Cerebellar cortex (tissue), 1 donor: ENCODE data around the gene CRISPLD2.
"Not testable (repeated sequence)": the region's sequence is repeated elsewhere in the genome, so short reads cannot be mapped to it uniquely, and the experiment has no call there.

Experiments
- DNase-seq: peaks from one replicate; pipeline ENCODE4 v3.0.0-alpha.2; 2015; ENCODE audit warnings: low spot score

Gene CRISPLD2

DNA sequence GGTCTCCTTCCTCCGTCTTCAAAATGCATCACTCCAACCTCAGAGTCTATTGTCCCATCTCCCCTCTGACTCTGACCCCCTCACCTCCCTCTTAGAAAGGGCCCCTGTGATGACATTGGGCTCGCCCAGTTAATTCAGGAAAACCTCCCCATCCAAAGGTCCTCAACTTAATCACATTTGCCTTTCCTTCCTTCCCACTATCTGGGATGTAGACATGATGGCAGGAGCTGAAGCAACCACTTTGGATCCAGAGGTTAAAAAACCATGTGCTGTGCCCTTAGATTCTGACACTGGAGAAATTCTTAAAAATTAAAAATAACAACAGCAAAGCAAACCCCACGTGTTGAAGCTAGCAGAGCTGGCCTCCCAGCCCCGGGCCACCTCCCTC lies 111.3 kb downstream of the CRISPLD2 start:
- no peak for DNase-seq

DNA sequence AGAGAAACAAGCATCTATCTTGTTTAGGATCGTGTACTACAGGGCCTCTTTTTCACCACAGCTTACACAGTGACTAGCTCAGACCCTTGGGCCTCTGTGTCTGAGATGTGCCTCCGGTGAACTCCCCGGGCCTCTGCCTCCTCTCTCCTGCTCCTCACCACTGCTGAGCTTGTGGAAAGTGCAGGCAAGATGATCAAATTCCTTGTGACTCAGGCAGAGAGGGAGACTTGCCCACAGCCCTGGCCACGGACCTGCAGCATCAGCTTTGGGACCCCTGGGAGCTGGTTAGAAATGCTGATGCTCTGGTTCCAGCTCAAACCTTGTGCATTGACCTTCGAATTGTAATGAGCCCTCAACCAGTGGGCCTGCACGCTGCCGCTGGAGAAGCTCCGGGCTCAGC lies 111.7 kb downstream of the CRISPLD2 start:
- DNase-seq = no peak

DNA sequence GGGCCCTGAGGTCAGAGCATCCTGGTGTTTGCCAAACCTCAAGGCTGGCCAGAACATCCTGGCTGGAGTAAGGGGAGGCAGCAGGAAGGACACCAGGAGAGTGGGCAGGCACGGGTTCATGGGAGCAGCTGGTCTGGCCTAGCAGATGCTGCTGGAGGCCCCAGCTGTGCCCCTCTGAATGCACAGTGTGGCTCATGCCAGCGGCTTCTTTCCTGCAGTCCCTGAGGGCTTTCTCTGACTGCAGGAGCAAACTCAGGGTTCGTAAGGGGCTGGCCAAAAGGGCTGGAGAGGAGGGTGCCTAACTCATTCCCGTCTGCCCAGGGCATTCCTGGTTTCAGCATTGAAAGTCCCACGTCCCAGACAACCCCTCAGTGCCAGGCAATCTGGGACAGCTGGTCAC lies 112.9 kb downstream of the CRISPLD2 start:
- no peak for DNase-seq

DNA sequence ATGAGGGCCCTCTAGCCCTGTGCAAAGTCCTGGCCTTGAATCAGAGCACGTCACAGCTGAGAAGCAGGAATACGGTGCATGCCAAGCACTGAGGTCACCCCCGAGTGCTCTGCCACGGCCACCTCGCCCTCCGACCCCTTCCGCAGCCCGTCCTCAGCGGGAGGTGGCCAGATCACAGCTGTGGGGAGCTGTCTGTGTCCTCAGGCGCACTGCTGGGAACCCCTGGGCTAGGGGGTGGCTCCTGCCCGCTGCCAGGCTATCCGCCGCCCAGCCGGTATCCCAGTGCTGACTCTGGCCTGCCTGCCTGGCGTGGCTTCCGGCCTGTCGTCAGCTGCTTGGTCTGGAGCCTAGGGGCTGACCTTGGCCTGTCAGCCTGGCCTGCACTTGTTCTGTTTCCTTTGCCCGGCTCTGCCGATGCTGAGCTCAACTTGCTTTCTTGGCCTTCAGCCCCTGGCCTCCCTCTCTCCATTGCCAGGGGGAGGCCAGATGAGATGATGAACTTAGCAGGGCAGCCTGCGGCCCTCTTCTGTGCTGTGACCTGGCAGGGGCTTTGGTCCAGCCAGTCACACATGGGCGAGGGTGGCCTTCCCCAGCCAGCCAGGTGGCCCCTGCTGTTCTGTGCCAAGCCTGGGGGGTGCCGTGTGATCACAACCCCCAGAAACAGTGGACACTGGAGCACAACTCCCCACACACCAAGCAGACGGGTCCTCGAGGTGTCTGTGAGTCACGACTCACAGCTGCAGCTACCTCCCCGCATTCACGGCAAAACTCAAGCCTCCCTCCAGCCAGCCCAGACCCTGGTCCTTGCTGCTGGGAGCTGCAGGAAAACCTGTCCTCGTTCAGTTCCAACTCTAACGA lies 114.2 kb downstream of the CRISPLD2 start:
- peak; percentile 16 for DNase-seq

DNA sequence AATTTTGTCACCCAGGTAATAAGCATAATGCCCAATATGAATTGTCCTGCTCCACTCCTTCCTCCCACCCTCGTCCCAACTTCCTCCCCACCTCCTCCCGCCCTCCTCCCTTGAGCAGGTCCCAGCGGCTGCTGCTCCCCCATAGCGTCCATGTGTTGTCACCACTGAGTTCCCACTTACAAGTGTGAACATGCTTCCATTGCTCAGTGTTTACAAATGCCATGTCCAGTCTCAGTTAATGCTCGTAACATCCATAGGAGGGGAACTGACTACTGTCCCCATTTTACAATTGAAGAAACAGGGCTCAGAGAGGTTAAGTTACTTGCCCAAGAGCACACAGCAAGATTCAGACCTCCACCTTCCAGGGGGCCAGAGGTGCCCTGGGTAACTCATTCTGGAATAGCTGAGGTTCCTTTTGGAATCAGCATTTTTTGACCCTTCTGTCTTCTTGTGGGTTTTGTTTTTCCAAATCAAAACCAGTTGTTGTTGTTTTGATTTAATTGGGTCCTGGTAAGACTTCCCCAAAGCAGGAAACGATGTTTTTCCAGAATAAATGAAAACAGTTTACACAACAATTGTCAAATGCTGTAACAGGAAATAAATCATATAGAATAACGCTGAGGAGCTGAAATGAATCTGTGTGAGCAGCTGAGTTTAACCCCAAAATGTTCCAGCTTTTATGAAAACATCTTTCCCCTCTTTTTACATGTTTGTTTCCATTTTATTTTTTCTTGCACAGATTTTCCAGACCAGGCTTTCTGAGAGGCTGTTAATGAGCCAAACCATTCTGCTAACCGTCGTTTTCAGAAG lies 117.6 kb downstream of the CRISPLD2 start:
- DNase-seq = no peak

DNA sequence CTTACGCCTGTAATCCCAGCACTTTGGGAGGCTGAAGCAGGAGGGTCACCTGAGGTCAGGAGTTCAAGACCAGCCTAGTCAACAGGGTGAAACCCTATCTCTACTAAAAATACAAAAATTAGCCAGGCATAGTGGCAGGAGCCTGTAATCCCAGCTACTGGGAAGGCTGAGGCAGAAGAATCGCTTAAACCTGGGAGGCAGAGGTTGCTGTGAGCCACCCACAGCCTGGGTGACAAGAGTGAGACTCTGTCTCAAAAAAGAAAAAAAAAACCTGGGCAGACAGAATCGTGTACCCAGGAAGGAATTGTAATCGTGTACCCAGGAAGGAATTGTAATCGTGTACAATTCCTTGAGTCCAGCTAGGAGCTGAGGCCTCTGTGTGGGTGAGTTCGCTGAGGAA lies 118.8 kb downstream of the CRISPLD2 start:
- not testable (repeated sequence) for DNase-seq

DNA sequence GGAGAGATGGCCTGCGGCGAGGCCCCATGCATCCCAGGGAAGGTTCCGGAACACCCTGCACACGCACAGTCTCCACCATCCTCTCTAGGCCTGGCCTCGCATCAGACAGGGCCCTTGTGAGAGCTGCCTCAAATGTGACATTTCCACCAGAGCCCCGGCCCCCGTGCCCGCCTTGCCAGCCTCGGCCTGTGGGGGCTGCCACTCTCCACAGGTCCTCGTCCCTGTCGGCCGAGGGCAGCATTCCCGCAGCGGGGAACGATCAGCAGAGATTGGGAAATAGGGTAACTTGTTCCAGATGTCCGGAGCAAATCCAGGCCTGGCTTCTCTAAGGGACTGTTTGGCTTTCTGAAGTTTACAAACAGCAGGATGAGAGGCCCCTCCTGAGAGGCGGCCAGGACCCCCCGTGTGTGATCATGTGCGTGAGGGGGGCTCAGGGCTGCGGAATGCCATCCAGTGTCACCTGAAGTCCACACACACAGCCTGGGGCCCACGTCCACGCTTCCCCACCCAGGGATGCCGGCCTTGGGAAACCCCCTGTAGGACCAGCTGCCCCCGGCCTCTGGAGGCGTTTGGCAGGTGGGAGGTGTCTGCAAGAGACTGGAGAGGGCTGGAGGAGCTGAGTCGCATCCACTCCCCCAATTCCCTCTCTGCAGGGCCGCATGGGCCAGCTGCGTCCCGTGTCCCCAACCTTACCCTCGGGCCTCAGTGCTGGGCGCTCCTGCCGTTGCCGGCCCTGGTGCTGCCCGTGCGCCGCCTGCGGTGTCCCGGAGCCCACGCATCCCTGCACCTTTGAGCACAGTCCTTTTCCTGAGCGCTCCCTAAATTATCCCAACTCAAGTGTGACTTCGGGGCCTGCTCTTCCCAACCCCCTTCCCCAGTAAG lies 121.1 kb downstream of the CRISPLD2 start:
- DNase-seq = no peak

DNA sequence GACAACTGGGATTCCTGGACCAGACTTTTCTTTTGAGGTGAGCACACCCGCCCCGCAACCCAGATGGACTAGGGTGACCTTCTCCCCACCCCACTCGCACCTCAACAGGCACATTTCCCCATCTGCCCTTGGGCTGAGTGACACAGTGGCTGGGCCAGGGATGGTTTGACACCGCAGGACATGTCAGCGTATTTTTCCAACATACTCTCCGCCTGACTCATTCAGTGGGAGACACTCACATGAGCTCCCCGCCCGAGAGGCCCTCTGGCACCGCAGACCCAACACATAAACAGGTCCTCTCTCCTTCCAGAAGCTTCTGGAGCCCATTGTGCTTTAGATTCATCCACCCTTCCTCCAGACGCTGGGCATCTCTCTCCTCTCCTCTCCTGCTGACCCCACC lies 122.1 kb downstream of the CRISPLD2 start:
- DNase-seq = no peak

DNA sequence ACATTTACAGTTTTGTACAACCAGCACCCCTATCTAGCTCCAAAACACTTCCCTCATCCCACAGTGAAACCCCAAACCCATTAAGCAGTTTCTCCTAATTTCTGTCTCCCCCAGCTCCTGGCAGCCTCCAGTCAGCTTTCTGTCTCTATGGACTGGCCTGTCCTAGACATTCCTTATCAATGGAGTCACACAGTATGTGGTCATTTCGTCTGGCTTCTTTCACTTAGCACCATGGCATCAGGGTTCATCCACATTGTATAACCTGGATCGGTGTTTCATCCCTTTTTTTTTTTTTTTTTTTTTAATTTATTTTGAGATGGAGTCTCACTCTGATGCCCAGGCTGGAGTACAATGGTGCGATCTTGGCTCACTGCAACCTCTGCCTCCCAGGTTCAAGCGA lies 123.0 kb downstream of the CRISPLD2 start:
- no peak for DNase-seq

DNA sequence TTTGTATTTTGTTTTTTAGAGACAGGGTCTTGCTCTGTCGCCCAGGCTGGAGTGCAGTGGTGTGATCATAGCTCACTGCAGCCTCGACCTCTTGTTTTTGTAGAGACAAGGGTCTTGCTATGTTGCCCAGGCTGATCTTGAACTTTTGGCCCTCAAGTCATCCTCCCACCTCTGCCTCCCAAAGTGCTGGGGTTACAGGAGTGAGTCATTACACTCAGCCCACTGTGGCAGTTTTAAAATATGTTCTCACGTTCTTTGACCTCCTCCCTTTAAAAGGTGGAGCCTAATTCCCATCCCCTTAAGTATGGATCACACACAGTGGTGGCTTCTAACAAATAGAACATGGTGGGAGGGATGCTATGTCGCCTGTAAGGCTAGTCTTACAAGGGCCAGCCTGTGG lies 123.8 kb downstream of the CRISPLD2 start:
- no peak for DNase-seq

DNA sequence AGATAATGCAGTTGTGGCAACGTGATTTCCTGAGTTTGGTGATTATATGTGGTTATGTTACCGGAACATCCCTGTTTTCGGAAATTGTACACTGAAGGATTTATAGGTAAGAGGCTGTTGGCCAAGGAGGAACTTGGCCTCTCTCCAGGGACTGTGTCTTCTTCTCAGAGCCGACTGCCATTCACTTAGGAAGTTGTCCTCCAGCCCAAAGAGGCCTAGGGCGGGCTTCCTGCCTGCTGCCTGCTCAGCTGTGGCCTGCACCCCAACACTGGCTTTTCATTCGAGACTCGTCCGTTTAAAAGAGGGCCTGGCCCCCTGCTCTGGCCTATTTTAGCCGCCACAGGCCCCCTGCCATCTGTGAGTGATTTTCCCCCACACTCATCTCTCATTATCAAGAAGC lies 127.2 kb downstream of the CRISPLD2 start:
- peak; percentile 25 for DNase-seq

DNA sequence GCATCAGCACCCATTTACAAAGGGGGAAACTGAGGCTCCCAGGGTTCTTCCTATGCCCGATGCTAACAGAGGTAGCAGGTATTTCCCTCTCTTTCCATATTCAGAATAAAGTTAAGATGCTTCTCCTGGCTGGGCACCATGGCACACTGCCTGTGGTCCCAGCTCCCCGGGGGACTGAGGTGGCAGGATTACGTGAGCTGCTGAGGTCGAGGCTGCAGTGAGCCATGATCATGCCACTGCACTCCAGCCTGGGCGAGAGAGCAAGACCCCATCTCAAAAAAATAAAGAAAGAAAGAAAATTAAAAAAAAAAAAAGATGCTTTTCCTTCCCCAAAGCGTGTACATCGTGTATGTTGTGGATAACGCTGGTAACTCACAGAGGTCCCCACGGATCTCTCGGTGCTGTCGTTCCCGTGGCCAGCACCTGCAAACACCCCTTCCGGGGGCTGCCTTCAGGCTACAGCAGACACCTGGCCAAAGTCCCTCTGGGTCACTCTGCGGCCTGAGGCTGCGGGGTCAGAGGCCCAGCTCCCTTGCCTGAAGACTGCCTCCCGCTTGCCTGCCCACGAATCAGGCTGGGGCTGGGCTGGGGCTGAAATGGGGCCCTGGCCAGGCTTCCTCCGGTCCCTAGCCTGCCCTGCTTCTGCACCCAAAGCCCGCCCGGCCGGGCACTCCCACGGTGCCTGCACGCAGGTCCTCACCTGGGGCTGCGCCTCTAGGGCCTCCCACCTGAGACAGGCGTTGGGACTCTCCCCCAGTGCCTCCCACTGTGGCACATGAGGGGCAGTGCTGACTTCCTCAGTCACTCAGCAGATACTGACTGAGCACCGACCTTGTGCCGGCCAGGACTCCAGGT lies 128.4 kb downstream of the CRISPLD2 start:
- no peak for DNase-seq

DNA sequence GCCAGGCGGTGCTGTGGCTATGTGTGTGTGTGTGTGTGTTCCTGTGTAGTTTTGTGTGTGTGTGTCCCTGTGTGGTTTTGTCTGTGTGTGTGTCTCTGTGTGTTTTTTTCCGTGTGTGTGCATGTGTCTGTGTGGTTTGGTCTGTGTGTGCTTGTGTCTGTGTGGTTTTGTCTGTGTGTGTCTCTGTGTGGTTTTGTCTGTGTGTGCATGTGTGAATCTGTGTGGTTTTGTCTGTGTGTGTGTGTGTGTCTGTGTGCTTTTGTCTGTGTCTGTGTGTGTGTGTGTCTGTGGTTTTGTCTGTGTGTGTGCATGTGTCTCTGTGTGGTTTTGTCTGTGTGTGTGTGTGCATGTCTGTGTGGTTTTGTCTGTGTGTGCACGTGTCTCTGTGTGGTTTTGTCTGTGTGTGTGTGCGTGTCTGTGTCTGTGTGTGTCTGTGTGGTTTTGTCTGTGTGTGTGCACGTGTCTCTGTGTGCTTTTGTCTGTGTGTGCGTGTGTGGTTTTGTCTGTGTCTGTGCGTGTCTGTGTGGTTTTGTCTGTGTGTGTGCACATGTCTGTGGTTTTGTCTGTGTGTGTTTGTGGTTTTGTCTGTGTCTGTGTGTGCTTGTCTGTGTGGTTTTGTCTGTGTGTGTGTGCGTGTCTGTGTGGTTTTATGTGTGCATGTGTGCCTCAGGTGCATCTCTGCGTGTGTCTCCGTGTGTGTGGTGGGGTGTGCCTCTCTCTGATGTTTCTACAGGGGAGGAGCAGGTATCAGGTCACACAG lies 129.2 kb downstream of the CRISPLD2 start:
- no peak for DNase-seq

DNA sequence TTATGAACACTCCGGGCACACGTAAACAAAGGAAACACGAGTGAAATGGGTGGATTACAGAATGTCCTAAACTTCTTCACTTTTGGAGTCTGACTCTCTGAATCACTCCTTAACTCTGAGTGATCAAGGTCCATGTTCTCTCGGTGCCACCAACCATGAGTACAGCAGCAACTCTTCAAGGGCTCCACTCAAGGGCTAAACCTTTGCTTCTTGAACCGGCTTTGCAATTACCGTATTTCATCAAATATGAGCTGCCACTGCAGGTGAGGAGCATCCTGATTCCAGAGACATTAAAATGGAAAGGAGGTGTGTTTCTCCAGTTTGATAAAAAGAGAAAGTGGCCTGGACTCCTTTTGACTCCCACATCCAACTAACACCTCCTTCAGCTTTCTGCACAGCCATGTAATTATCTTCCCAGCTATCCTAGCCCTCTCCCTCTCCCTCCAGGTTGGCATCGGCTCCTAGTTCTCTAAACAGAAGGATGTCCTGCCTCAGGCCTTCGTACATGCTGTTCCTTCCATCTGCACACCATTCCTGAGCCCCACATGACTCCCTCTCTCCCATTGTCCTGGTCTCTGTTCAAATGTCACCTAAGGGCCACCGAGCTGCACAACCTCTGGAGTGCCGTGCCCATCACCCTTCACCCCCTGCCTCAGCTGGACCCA lies 130.1 kb downstream of the CRISPLD2 start:
- DNase-seq = no peak

DNA sequence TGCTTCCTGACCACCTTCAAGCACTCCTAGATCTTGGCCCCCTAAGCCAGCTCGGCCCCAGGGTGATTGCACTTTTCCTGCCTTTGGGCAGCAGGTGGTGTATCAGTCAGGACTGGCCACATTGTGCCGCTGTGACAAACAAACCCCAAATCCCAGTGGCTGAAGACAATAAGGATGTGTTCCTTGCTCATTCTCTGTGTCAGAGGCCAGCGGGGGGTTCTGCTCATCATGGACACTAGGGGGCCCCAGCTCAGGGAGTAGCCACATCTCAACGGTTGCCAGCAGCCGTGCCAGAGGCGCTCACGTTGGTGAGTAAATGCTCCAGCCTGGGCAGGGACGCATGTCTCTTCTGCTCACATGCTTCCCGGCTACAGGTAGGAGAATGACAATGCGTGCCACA lies 131.1 kb downstream of the CRISPLD2 start:
- DNase-seq = no peak

DNA sequence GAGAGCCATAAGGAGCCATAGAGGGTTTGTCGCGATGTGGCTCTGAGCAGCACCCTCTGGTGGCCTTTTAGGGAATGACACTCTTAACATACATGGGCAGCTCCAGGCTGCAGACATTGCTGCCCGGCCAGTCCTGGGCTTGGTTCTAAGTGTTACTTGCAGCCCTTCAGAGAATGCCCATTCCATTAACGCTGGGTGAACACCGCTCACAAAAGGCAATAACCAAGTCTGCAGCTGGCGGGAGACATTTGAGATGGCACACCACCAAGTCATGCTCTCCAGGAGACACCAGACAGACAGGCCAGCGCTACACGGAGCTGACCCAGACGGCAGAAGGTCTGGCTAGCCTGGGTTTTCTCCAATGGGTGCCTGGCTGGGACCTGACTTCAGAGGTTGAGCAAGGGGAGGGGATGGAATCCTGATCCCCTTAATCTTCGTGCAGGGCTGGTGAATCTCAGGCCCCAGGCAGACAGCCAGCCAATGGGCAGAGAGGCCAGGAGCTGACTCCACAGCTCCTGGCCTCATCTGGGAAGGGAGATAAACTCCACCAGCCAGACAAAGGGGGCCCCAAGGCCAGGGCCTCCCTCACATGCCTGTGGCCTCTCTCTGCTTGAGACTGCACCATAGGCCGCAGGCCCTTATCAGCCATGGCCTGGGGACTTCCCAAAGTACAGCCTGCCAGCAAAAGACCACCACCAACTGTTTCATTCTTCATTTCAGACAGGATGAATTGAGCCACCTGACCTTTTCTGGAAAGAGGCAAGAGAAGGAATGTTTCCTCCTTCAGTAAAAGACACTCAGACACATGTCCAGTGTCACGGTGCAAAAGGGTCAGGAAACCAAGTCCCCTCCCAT lies 132.8 kb downstream of the CRISPLD2 start:
- peak; percentile 90 for DNase-seq

DNA sequence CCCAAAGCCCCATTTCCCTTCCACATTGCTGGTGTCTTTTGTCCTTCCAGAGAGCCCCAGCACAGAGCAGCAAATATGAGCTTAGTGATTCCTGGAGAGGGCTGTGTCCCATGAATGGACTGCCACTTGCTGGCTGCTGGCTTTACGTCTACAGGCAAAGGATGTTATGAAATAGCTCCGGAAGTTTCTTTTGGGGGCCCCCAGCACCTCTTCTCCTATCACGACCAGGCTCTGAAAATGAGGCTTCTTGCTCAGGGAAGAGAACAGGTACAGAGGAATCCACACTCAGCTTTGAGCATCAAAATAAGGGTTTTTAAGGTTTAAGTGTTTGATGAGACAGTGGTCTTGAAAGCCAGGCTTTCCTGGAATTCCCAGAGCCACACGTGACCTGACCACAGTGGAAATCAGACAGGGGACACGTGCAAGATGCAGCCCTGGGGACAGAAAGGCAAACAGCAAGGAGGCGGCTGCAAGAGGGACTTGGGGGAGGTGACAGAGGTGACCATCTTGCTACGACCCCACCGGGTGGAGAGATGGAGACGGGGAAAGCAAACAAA lies 133.5 kb downstream of the CRISPLD2 start:
- no peak for DNase-seq

DNA sequence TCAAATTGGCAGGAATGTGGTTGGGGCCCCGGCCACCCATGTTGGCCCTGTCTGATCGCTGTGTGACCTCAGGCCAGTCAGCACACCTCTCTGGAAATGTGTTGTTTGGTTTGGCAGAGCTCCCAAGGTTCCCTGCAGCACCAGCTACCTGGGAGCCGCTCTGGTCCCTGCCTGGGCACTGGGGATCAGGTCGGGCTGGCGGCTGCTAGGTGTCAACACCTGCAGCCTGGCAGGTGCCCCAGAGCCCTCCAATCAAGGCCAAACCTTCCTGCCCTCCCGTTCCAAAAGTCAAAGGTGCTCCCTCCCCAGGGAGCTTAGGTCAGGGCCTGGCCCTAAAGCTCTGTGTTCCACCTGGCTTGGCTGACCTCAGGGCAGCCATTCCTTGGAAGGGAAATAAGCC lies 135.6 kb downstream of the CRISPLD2 start:
- DNase-seq = no peak

DNA sequence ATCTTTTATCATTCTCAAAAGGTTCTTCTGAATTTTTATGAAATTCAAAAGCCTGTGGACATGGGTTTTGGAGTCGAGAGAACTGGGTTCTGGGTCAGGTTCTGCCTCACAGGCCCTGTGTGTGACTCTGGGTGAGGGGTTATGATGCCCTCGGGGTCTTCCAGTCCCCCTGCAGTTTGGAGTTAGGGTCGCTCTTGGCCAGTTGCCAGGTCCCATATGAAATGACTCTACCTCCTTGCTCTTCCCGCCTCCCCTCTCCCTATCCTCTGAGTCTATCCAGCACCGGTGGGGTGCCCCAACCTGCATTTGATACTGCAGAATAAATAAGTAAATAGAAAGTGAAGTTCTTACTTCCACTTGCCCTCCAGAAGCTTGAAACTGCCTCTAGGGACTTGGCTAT lies 137.4 kb downstream of the CRISPLD2 start:
- DNase-seq = no peak
